NCI-H1105 (cell line): ENCODE measurements around the gene UBE2B.

Source experiments
- DNase-seq: peaks from one replicate; lab custom pipeline; 2025; lab: John Stamatoyannopoulos, UW

Gene UBE2B

GRCh38 chr5:134437847-134438581 is 66.6 kb downstream of the UBE2B start:
- no peak for DNase-seq

- DNase-seq, result no peak
Measured at GRCh38 chr5:134438721-134439123, 67.4 kb downstream of the UBE2B start.

- peak; percentile 71 for DNase-seq
Measured at GRCh38 chr5:134439210-134439654, 67.9 kb downstream of the UBE2B start.

- no peak for DNase-seq
Measured at GRCh38 chr5:134440201-134440755, 68.9 kb downstream of the UBE2B start.
